ENCODE data around the gene TPP2.

TPP2 gene

DNA sequence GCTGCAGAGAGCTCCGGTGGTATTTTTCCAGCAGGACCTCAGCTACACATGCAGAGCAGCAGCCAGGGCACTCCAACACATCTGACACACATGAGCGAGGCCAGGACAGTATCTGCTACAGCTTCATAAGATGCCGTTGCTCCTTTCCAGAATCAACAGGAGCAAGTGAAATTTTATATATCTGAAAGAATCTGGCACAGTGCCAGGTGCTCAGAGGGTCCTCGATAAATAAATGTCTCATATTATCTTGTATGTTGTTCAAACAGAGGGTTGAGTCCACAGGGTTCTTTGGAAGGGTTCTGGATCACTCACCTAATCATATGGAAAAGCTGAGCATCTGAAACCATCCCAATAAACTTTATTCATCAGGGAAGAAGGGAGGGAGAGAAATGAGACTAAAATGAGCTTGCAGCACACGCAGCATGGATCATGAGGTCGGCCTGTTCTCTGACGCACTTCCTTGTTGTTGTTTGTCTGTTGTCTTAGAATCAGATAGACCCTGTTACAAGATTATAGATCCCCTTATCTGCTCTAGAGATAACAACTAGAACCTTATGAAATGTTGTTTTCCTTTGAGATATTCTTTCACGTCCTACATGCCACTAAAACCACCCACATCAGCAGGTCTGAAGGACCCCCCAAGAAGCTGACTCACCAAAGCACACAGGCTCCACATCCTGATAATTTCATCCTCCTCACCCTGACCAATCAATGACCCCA lies 101.3 kb downstream of the TPP2 start:
- H3K27ac ChIP-seq, result no peak overlapping the region
- TF ChIP-seq, protein P1, sequence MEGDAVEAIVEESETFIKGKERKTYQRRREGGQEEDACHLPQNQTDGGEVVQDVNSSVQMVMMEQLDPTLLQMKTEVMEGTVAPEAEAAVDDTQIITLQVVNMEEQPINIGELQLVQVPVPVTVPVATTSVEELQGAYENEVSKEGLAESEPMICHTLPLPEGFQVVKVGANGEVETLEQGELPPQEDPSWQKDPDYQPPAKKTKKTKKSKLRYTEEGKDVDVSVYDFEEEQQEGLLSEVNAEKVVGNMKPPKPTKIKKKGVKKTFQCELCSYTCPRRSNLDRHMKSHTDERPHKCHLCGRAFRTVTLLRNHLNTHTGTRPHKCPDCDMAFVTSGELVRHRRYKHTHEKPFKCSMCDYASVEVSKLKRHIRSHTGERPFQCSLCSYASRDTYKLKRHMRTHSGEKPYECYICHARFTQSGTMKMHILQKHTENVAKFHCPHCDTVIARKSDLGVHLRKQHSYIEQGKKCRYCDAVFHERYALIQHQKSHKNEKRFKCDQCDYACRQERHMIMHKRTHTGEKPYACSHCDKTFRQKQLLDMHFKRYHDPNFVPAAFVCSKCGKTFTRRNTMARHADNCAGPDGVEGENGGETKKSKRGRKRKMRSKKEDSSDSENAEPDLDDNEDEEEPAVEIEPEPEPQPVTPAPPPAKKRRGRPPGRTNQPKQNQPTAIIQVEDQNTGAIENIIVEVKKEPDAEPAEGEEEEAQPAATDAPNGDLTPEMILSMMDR (conservative IDR thresholded peaks at IDR 0.05), result no peak
- no peak for TF ChIP-seq ZFX (IDR thresholded peaks at IDR 0.05)

DNA sequence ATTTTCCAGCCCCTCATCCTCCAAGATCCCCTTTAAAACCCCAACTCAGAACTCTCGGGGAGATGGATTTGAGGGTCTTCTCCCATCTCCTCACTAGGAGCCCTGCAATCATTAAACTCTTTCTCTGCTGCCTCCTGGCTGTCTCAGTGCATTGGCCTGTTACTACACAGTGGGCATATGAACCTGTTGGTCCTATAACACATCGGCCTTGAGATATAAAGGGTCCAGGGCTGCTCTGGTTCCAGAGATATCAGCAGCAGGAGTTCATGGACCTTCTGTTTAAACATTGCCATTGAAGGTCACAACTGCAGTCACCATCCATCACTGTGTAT lies 101.8 kb downstream of the TPP2 start:
- TF ChIP-seq, protein P1 (conservative IDR thresholded peaks at IDR 0.05), result no peak
- no peak for TF ChIP-seq ZFX (IDR thresholded peaks at IDR 0.05)
- H3K27ac ChIP-seq, result no peak overlapping the region

DNA sequence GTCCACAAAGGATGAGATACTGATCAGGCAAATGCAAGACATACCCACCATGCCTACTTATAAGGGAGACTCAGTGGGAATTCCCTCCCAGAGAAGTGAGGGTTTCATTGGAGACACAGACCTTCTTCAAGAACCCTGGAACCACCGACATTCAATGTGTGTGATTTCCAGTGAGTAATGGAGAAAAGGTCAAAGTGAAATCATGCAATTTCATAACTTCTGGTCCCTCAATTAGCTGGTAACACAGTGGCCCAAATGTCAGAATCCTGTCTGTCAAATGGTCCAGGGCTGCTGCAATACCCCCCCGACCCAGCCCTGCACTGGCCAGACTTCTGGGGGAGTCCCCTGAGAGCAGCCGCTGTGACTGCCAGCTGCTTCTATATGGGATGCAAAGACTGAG lies 102.7 kb downstream of the TPP2 start:
- TF ChIP-seq ZFX (IDR thresholded peaks at IDR 0.05), result no peak
- TF ChIP-seq, protein P1 (conservative IDR thresholded peaks at IDR 0.05), result no peak
- H3K27ac ChIP-seq, result no peak overlapping the region

DNA sequence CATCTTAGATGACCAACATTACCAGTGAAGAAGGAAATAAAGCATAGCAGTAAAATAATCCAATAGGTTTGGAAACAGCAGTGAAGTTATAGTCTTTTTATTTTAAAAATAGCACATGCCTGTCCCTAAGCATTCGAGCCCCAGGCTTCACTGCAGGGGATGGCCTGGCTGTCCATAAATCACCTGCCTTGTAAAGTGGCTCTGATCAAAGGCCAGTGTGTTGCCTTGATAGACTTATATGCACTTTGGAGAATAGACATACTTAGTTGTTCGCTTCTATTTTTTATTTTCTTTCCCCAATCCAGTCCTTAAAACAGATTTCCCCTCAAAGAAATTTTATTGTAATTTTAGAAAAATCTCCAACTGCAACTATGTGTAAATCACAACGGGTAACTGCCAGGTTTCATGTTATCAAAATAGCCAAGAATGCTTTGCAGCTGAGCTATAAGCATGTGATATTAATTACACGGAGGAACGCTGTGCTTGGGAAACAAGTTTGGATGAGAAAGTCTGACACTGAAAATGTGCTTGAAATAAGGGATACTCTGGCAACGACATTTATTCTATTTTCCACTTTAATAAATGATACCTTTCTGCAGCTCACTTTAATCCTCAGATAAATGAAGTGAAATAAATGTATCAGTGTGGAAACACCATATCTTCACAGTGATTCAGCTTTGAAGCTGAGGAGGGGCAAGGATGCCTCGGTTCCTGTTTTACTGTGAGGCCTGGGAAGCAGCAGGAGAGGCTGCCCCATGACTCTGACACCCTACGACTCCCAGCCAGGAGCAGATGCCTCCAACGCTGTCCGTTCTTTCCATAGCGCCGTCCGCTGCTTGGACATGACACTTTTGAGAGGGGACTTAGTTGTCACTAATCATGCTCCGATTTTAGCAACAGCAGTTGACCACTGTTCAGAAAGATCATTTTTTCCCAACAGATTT lies 103.6 kb downstream of the TPP2 start:
- no peak for TF ChIP-seq ZFX (IDR thresholded peaks at IDR 0.05)
- TF ChIP-seq, protein P1 (conservative IDR thresholded peaks at IDR 0.05), result no peak
- H3K27ac ChIP-seq, result no peak overlapping the region

DNA sequence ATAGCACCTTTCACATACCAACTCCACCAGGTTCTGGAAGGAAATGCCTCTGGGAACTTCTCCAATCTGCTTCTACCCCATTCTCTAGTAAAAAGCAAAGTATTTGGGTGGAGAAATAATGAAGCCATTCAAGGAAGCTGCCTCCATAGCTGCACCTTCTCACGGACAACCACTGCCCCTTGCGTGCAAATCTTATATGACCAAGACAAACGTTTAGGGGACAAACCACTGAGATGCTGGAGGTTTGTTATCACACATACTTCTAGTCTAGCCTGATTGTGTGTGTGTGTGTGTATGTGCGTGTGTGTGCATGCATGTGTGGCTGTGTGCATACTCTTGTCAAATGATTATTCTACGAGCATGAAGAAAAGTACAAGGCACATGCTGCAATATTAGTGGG lies 104.5 kb downstream of the TPP2 start:
- no peak overlapping the region for H3K27ac ChIP-seq
- TF ChIP-seq ZFX (IDR thresholded peaks at IDR 0.05), result no peak
- TF ChIP-seq, protein P1 (conservative IDR thresholded peaks at IDR 0.05), result no peak

DNA sequence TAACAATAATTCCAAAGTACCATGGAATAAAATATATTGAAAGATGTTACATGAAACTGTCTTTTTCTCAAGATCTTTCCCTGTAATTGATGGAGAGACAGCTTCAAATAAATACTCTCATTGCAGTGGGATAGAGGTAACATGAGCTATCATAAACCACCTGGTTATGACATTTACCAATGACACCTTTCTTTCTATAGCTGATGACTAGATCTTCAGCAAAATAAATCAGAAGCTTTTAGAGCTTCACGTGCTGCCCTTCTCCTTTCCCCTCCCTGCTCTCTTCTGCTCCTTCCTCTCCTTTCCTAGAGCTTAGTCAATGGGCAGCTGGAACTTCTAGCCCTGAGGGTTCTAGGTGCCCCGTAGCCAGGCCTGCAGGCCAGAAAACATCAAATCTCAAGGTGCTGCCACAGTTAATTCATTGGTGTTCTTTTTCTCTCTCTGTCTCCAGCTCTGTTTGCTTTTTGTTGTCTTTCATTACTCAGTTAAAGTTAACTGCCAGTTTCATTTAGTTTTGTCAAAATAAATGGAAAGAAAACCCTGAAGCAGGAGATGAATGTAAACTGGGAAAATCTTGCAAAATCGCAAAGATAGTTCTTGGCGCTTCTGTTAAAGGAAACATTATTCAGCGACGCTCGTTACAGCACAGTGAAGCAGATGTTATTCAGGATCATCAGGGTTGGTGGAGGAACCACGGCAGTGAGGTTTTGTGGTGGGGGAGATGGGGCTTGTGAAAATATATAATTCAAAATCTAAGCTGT lies 106.4 kb downstream of the TPP2 start:
- TF ChIP-seq, protein P1 (conservative IDR thresholded peaks at IDR 0.05), result no peak
- TF ChIP-seq ZFX (IDR thresholded peaks at IDR 0.05), result no peak
- H3K27ac ChIP-seq, result no peak overlapping the region

DNA sequence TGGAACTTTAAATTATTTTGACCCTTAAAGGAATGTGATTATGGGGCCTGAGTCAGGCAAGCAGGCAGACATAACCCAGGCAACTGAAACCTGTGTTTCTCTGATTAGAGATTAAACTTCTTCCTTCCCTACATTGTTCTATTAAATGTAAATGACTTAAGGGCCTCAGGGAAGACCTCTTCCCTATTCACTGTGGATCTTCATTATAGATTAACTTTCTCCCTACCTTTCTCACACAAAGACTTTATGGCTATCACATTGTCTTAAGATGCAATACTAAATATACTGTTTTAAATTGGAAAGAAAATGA lies 106.9 kb downstream of the TPP2 start:
- H3K27ac ChIP-seq, result no peak overlapping the region
- TF ChIP-seq, protein P1 (conservative IDR thresholded peaks at IDR 0.05), result no peak
- TF ChIP-seq ZFX (IDR thresholded peaks at IDR 0.05), result no peak
